IPS-18a (cell line): ENCODE data around the gene EMC6.
"Not testable (repeated sequence)": the region's sequence is repeated elsewhere in the genome, so short reads cannot be mapped to it uniquely, and the experiment has no call there.

Source experiments
- H3K27ac ChIP-seq: one replicate; pipeline ENCODE4 v1.5.1; 2013; ENCODE audit warnings: low read length
- H3K27me3 ChIP-seq: one replicate; pipeline ENCODE4 v1.6.1; 2013; ENCODE audit warnings: mild to moderate bottlenecking, low read length; ENCODE audit not compliant: control insufficient read depth, insufficient read depth
- H3K36me3 ChIP-seq: one replicate; pipeline ENCODE4 v1.6.1; 2013; ENCODE audit warnings: low read depth, low read length; ENCODE audit not compliant: control insufficient read depth
- H3K4me1 ChIP-seq: one replicate; pipeline ENCODE4 v1.6.1; 2013; ENCODE audit warnings: low read depth, low read length; ENCODE audit not compliant: control insufficient read depth
- H3K4me3 ChIP-seq: one replicate; pipeline ENCODE4 v1.5.1; 2013; ENCODE audit warnings: low read length
- H3K9ac ChIP-seq: one replicate; pipeline ENCODE4 v1.6.1; 2013; ENCODE audit warnings: mild to moderate bottlenecking, low read length, moderate library complexity
- H3K9me3 ChIP-seq: one replicate; pipeline ENCODE4 v1.6.1; 2013; ENCODE audit warnings: low read depth, low read length; ENCODE audit not compliant: control insufficient read depth

EMC6 gene

DNA sequence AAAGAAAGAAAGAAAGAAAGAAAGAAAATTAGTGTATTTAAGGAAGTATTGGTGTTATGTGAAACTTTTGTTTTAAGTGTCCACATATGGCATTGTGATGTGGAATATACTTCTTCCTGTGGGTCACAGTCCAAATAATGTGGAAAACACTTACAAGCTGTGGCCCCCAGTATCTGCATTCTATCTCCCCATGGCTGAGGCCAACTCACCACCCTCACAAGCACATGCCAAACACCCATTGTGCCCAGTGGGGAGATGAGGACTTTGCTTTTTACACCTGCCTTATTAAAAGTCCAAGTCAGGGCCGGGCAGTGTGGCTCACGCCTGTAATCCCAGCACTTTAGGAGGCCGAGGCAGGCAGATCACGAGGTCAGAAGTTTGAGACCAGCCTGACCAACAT lies 31.3 kb downstream of the EMC6 start:
- Histone ChIP-seq H3K4me1 (peaks cover 2% of the 10 kb centered on the region), H3K36me3 (no peaks in the 10 kb centered on the region), H3K9ac (no peak overlapping the region), H3K4me3 (no peak overlapping the region), H3K27me3 (peaks cover 24% of the 10 kb centered on the region), H3K27ac (no peak overlapping the region), H3K9me3 (no peaks in the 10 kb centered on the region)

DNA sequence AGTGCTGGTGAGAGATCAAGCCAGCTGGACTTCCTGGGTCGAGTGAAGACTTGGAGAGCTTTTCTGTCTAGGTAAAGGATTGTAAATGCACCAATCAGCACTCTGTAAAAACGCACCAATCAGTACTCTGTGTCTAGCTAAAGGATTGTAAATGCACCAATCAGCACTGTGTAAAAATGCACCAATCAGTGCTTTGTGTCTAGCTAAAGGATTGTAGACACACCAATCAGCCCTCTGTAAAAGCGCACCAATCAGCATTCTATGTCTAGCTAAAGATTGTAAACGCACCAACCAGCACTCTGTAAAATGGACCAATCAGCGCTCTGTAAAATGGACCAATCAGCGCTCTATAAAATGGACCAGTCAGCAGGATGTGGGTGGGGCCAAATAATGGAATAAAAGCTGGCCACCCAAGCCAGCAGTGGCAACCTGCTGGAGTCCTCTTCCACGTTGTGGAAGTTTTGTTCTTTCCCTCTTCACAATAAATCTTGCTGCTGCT lies 33.5 kb downstream of the EMC6 start:
- not testable (repeated sequence) for H3K27me3 ChIP-seq, H3K36me3 ChIP-seq, H3K27ac ChIP-seq, H3K4me3 ChIP-seq, H3K9ac ChIP-seq, H3K9me3 ChIP-seq, H3K4me1 ChIP-seq

DNA sequence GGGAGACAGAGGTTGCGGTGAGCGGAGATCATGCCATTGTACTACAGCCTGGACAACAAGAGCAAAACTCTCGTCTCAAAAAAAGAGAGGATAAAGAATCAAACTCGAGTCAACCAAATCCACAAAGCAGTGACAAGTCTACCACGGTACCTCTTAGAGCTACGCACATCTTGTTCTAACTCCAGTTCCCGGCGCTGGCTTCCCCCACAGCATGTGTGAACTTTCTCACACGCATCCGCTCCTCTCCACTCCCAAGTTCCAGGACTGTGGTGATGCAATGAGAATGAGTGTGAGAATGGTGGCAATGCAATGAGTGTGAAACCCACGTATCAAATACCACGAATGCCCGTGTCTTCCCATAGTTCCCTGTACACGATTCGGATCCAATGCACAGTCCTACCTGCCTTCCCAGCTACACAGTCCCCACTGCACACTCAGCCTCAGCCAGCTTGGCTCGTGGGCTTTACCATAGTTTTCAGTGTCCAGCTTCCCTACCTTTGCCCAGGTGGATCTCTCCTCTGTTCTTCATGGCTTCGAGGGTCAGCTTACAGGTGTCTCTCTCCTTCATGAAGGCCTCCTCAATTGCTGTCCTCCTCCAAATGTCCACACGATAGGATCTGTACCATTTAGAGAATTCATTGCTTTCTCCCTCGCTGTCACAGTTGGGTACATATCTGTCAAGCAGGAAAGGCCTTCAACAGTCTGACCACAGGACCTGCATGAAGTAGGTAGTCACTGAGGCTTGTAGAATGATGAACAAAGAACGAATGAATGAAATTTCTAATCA lies 36.5 kb downstream of the EMC6 start:
- no peak overlapping the region for H3K4me3 ChIP-seq
- H3K27ac ChIP-seq, result no peak overlapping the region
- no peaks in the 10 kb centered on the region for H3K27me3 ChIP-seq
- no peaks in the 10 kb centered on the region for H3K4me1 ChIP-seq
- H3K9me3 ChIP-seq, result no peaks in the 10 kb centered on the region
- no peaks in the 10 kb centered on the region for H3K36me3 ChIP-seq
- no peak overlapping the region for H3K9ac ChIP-seq

DNA sequence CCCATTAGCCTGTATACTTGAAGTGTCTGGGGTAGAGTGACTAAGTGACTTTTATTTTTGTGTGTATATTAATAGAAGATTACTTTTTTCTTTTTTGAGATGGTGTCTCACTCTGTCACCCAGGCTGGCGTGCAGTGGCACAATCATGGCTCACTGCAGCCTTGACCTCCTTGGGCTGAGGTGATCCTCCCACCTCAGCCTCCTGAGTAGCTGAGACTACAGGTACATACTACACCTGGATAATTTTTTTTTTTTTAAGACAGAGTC lies 37.0 kb downstream of the EMC6 start:
- not testable (repeated sequence) for H3K4me1 ChIP-seq, H3K27ac ChIP-seq, H3K4me3 ChIP-seq, H3K36me3 ChIP-seq, H3K9ac ChIP-seq, H3K9me3 ChIP-seq, H3K27me3 ChIP-seq

DNA sequence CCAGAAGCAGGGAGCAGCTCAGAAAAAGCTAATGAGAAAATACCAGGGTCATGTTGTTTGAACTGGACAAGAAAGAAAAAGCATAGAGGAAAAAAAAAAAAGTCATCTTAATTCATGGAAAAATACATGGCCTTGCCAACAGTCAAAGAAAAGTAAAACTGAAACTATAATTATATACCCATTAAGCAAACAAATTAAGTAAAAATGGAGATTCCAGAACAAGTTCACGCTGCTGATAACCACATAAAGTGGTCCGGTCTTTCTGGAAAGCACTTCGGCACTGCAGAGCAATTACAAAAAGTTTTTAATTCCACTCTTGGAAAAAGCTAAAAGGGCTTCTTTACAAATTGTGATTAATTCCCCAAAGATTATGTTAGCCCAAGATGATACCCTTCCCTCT lies 39.8 kb downstream of the EMC6 start:
- no peaks in the 10 kb centered on the region for H3K4me1 ChIP-seq
- H3K4me3 ChIP-seq, result no peak overlapping the region
- H3K27ac ChIP-seq, result no peak overlapping the region
- no peaks in the 10 kb centered on the region for H3K27me3 ChIP-seq
- peaks cover 5% of the 10 kb centered on the region for H3K36me3 ChIP-seq
- H3K9me3 ChIP-seq, result no peaks in the 10 kb centered on the region
- no peak overlapping the region for H3K9ac ChIP-seq

DNA sequence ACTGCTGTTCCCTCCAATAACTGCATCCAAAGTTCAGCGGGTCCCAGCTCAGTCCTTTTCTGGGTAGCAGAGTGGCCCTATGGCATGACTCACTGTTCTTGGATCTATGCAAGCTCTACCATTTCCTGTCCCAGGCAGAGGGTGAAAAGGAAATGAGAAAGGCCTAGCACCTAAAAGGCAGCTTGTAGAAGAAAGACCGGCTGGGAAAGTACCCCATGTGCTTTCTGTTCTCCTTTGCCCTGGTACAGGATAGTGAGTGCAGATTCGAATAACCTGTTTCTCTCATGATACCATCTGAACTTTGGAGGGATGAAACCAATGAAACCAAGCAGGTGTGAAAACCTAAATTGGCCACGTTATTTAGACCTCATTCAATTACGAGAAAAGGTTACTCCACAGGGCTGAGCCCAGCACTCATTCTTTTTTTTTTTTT lies 42.4 kb downstream of the EMC6 start:
- Histone ChIP-seq H3K4me1 (no peaks in the 10 kb centered on the region), H3K9ac (no peak overlapping the region), H3K27ac (no peak overlapping the region), H3K36me3 (peaks cover 16% of the 10 kb centered on the region), H3K27me3 (no peaks in the 10 kb centered on the region), H3K4me3 (no peak overlapping the region), H3K9me3 (no peaks in the 10 kb centered on the region)

DNA sequence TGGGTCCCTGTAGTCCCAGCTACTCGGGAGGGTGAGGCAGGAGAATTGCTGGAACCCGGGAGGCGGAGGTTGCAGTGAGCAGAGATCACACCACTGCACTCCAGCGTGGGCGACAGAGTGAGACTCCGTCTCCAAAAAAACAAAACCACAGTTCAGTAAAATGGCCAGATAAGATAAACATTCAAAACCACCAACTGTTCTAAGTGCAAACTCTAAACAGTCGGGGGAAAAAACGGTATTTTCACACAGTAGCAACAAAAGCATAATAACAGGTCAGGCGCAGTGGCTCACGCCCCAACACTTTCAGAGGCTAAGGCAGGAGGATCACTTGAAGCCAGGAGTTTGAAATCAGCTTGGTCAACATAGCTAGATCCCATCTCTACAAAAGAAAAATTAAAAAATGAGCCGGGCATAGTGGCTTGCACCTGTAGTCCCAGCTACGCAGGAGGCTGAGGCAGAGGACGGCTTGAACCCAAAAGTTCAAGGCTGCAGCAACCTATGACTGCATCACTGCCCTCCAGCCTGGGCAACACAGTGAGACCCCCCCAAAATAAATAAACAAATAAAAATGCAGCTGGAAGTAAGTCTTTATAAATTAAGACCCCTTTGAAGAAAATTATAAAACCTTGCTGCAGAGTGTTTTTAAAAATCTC lies 44.3 kb downstream of the EMC6 start:
- no peak overlapping the region for H3K9ac ChIP-seq
- peaks cover 31% of the 10 kb centered on the region for H3K36me3 ChIP-seq
- no peaks in the 10 kb centered on the region for H3K27me3 ChIP-seq
- H3K4me3 ChIP-seq, result no peak overlapping the region
- no peaks in the 10 kb centered on the region for H3K4me1 ChIP-seq
- H3K9me3 ChIP-seq, result no peaks in the 10 kb centered on the region
- H3K27ac ChIP-seq, result no peak overlapping the region

DNA sequence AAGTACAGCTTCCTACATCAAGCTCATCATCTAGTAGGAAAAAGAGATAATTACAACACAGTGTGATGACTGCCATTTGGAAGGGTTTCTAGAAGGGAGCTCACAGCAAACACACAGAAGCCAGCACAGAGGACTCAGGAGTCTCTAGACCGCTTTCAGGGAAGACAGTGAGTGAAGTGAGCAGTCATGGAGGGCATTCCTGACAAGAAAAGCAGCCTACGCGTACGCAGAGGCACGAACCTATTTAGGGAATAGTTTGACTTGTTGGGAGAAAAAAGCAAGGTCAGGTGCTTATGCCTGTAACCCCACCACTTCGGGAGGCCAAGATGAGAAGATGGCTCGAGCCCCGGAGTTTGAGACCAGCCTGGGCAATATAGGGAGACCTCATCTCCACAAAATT lies 46.7 kb downstream of the EMC6 start:
- H3K36me3 ChIP-seq, result peaks cover 44% of the 10 kb centered on the region
- H3K4me1 ChIP-seq, result no peaks in the 10 kb centered on the region

DNA sequence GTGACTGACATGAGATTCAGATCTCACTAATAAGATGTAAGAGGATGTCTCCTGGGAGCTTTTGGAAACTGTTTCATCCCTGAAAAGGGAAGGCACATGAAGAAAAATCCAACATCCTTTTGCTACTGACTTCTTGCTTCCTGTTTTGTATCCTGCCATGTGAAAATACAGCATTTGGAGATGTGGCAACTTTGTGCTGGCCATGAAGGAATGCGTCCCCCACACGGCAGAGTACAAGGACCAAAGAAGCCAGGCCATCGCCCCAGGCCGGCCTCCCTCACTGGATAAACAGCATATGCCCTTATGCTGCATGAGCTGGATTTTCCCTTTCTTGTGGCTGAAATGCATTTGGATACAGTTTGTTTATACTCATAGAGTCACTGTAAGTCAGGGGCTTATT lies 49.6 kb downstream of the EMC6 start:
- no peaks in the 10 kb centered on the region for H3K9me3 ChIP-seq
- H3K36me3 ChIP-seq, result peaks cover 39% of the 10 kb centered on the region
- no peaks in the 10 kb centered on the region for H3K27me3 ChIP-seq
- no peak overlapping the region for H3K27ac ChIP-seq
- no peak overlapping the region for H3K9ac ChIP-seq
- H3K4me1 ChIP-seq, result no peaks in the 10 kb centered on the region
- no peak overlapping the region for H3K4me3 ChIP-seq

More for the DNA sequence above, 46.7 kb downstream of the EMC6 start:
- no peaks in the 10 kb centered on the region for H3K9me3 ChIP-seq
- no peak overlapping the region for H3K4me3 ChIP-seq
- no peaks in the 10 kb centered on the region for H3K27me3 ChIP-seq
- no peak overlapping the region for H3K9ac ChIP-seq
- no peak overlapping the region for H3K27ac ChIP-seq

DNA sequence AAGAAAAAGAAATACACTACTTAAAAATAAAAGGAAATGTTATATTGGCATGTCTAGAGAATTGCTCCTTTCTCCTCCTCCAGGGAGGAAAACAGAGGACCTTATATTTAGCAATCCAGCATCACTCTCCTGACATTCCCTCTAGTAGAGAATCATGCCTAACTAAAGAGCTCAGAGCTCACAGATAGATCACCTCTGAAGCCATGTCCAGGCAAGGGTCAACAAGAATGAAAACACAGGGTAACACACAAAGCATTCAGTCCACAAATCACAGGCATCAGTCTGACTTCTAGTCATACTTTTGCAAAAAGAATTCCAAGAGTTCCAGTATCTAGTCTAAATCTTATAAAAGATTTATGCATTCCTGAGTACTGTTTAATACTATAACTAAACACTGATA lies 50.7 kb downstream of the EMC6 start:
- no peaks in the 10 kb centered on the region for H3K4me1 ChIP-seq
- H3K9ac ChIP-seq, result no peak overlapping the region
- H3K4me3 ChIP-seq, result no peak overlapping the region
- H3K9me3 ChIP-seq, result no peaks in the 10 kb centered on the region
- no peak overlapping the region for H3K27ac ChIP-seq
- H3K27me3 ChIP-seq, result no peaks in the 10 kb centered on the region
- peaks cover 39% of the 10 kb centered on the region for H3K36me3 ChIP-seq
